GM10266 (cell line): ENCODE data around the gene VDR.
"Not testable (repeated sequence)": the region's sequence is repeated elsewhere in the genome, so short reads cannot be mapped to it uniquely, and the experiment has no call there.

Experiments used
- DNase-seq: peaks from one replicate; pipeline ENCODE4 v3.0.0; 2012; ENCODE audit errors: extremely low spot score
- CTCF ChIP-seq: IDR thresholded peaks from 2 replicates; pipeline ENCODE4 v1.5.1; 2012; ENCODE audit warnings: mild to moderate bottlenecking, low read depth; ENCODE audit not compliant: control insufficient read depth, insufficient read depth; ENCODE audit errors: missing control alignments

VDR gene

GRCh38 chr12:47811581-47812484 is 93.0 kb downstream of the VDR start:
- TF ChIP-seq CTCF = no peak
- DNase-seq = no peak

GRCh38 chr12:47811072-47811396 is 93.8 kb downstream of the VDR start:
- DNase-seq = no peak

GRCh38 chr12:47809518-47809917 is 95.3 kb downstream of the VDR start:
- DNase-seq = not testable (repeated sequence)

More at GRCh38 chr12:47811072-47811396, 93.8 kb downstream of the VDR start:
- TF ChIP-seq CTCF = no peak

GRCh38 chr12:47808574-47809365 is 96.0 kb downstream of the VDR start:
- no peak for DNase-seq
- TF ChIP-seq CTCF = peak; percentile 26

GRCh38 chr12:47808050-47808449 is 96.7 kb downstream of the VDR start:
- peak; percentile 73 for DNase-seq
- no peak for TF ChIP-seq CTCF

- DNase-seq = no peak
- TF ChIP-seq CTCF = no peak
These were observed 97.5 kb downstream of the VDR start for GRCh38 chr12:47807338-47807737.

GRCh38 chr12:47805417-47805816 is 99.4 kb downstream of the VDR start:
- no peak for TF ChIP-seq CTCF
- DNase-seq = no peak
